Testis (tissue), 2 donors: ENCODE data around the gene PCID2.

Experiments used
- POLR2A ChIP-seq: fragments of 450-650 bp; IDR thresholded peaks from one replicate; pipeline ENCODE4 v1.6.1; 2017; ENCODE audit warnings: antibody characterized with exemption, mild to moderate bottlenecking, moderate library complexity
- TF ChIP-seq, protein P1 (sequence below), 3 experiments: fragments of 450-650 bp in 2 of 3; fragments of 200-600 bp in 1 of 3; sonication (generic) in 1 of 3; IDR thresholded peaks; one replicate each; pipeline ENCODE4 v1.5.1; 2016 to 2019; ENCODE audit warnings: antibody characterized with exemption in 3 of 3, mild to moderate bottlenecking in 2 of 3, moderate library complexity in 1 of 3

DNA sequence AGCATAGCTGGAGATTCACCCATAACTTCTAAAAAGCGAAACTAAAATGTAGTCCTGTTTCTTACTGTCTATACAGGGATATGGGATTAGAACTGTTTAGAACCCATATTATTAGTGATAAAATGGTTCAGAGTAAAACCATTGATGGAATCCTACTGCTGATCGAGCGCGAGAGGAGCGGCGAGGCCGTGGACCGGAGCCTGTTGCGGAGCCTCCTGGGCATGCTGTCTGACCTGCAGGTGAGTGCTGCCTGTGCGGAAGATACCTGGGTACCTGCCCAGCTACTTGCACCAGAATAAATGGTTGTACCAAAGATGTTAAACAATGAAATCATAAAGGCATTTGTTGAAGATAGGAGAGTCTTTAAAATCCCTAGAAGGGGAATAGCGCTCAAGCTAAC lies 24.6 kb upstream of the PCID2 start:
- TF ChIP-seq, protein P1, sequence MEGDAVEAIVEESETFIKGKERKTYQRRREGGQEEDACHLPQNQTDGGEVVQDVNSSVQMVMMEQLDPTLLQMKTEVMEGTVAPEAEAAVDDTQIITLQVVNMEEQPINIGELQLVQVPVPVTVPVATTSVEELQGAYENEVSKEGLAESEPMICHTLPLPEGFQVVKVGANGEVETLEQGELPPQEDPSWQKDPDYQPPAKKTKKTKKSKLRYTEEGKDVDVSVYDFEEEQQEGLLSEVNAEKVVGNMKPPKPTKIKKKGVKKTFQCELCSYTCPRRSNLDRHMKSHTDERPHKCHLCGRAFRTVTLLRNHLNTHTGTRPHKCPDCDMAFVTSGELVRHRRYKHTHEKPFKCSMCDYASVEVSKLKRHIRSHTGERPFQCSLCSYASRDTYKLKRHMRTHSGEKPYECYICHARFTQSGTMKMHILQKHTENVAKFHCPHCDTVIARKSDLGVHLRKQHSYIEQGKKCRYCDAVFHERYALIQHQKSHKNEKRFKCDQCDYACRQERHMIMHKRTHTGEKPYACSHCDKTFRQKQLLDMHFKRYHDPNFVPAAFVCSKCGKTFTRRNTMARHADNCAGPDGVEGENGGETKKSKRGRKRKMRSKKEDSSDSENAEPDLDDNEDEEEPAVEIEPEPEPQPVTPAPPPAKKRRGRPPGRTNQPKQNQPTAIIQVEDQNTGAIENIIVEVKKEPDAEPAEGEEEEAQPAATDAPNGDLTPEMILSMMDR (IDR thresholded peaks at IDR 0.05): no peak
- TF ChIP-seq POLR2A: no peak
